DND-41 (cell line): Measurements from ENCODE around the gene C11orf98.

ENCODE experiments used
- EZH2 ChIP-seq: IDR thresholded peaks from 3 replicates; pipeline ENCODE4 v1.6.1; 2012; ENCODE audit warnings: borderline replicate concordance, low read depth, mild to moderate bottlenecking, moderate library complexity, low read length, inconsistent platforms; ENCODE audit not compliant: severe bottlenecking
- TF ChIP-seq, protein P1 (sequence below): IDR thresholded peaks from 2 replicates; pipeline ENCODE4 v1.5.1; 2012; ENCODE audit warnings: borderline replicate concordance, low read length, moderate library complexity, mild to moderate bottlenecking; ENCODE audit not compliant: poor library complexity, severe bottlenecking; ENCODE audit errors: extremely low read depth

DNA sequence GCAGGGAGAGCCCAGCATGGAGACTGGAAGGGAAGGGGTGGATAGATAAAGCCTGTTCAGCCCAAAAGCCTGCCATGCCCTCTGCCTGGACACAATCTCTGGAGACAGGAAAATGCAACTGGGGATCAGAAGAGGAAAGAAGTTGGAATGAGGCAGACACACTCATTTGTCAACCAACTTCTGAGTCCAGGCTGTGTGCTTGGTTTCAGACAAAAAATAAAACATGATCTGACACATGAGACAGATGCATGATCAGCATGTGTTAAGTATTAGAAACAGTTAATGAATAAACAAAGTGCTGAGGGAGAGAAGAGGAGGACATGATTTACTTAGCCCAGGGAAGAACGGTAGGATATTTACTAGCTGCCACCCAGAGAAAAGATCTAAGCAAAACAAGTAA is 23.5 kb upstream of the C11orf98 start:
- TF ChIP-seq, protein P1, sequence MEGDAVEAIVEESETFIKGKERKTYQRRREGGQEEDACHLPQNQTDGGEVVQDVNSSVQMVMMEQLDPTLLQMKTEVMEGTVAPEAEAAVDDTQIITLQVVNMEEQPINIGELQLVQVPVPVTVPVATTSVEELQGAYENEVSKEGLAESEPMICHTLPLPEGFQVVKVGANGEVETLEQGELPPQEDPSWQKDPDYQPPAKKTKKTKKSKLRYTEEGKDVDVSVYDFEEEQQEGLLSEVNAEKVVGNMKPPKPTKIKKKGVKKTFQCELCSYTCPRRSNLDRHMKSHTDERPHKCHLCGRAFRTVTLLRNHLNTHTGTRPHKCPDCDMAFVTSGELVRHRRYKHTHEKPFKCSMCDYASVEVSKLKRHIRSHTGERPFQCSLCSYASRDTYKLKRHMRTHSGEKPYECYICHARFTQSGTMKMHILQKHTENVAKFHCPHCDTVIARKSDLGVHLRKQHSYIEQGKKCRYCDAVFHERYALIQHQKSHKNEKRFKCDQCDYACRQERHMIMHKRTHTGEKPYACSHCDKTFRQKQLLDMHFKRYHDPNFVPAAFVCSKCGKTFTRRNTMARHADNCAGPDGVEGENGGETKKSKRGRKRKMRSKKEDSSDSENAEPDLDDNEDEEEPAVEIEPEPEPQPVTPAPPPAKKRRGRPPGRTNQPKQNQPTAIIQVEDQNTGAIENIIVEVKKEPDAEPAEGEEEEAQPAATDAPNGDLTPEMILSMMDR = no peak
- no peak for TF ChIP-seq EZH2
